Fibroblast of lung (primary cell): ENCODE data around the gene ATXN1.

Source experiments
- EZH2 ChIP-seq: IDR thresholded peaks from 2 replicates; pipeline ENCODE4 v1.5.1; 2012; ENCODE audit warnings: low read length, control low read depth, mild to moderate bottlenecking; ENCODE audit errors: missing control alignments
- TF ChIP-seq, protein P1 (sequence below), 2 donors: IDR thresholded peaks in 1 of 2; conservative IDR thresholded peaks in 1 of 2; 1 replicate in 1 of 2; 2 replicates in 1 of 2; pipeline ENCODE4 v1.5.1; 2011 to 2012; ENCODE audit warnings: low read length in 2 of 2, control low read depth in 1 of 2, inconsistent platforms in 1 of 2, low read depth in 1 of 2, mild to moderate bottlenecking in 1 of 2

- TF ChIP-seq, protein P1, sequence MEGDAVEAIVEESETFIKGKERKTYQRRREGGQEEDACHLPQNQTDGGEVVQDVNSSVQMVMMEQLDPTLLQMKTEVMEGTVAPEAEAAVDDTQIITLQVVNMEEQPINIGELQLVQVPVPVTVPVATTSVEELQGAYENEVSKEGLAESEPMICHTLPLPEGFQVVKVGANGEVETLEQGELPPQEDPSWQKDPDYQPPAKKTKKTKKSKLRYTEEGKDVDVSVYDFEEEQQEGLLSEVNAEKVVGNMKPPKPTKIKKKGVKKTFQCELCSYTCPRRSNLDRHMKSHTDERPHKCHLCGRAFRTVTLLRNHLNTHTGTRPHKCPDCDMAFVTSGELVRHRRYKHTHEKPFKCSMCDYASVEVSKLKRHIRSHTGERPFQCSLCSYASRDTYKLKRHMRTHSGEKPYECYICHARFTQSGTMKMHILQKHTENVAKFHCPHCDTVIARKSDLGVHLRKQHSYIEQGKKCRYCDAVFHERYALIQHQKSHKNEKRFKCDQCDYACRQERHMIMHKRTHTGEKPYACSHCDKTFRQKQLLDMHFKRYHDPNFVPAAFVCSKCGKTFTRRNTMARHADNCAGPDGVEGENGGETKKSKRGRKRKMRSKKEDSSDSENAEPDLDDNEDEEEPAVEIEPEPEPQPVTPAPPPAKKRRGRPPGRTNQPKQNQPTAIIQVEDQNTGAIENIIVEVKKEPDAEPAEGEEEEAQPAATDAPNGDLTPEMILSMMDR (conservative IDR thresholded peaks at IDR 0.05 in 1 of 2, IDR thresholded peaks at IDR 0.05 in 1 of 2; ENCODE audit: low read depth in 1 of 2, low read length in 2 of 2): no peak
- no peak for TF ChIP-seq EZH2
Observed at GRCh38 chr6:16785496-16785895, 24.2 kb upstream of the ATXN1 start.
